HG03045 (cell line): Measurements from ENCODE around the gene GSTT2B.
"Not testable (repeated sequence)": the region's sequence is repeated elsewhere in the genome, so short reads cannot be mapped to it uniquely, and the experiment has no call there.

Experiments used
- ATAC-seq: cut with Tn5 transposase; IDR thresholded peaks from one replicate; pipeline ENCODE4 v1.9.1; 2021; ENCODE audit warnings: mild to moderate bottlenecking, moderate library complexity; ENCODE audit not compliant: unreplicated experiment

The GSTT2B gene

DNA sequence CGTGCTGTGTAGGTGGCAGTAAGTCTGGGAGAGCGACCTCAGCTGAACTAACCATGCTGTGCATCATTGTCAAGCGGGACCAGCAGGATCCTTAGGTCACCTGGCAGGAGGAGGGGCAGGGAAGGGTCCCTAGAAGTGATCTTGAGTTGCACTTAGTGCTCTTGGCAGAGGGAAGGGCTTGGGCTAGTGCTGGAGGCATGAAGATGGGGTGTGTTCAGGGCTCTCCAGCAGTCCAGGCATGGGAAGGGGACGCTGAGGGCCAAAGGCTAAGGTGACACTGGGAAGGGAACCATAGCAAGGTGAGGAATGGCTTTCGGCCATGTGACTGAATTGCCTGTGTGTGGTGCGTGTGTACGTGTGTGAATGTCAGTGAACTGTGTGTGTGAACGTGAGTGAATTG is 25.1 kb upstream of the GSTT2B start:
- ATAC-seq: not testable (repeated sequence)

DNA sequence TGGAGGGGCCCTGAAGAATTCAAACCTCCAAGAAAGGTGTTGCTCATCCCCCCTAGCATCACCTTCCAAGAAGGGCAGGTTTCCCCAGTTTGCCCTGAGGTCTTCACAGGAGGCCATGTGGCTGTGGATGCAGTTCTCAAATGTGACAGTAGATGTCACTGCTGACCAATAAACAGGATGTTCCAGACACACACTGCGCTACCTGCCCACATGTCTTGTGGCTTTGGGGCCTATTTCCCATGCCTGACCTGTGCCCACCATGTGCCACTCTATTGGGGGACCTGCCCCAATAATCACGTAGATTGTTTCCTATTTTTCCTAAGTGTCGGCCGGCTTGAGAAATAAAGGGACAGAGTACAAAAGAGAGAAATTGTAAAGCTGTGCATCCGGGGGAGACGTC is 23.4 kb upstream of the GSTT2B start:
- no peak for ATAC-seq

GRCh38 chr22:23980567-23980966 is 19.6 kb upstream of the GSTT2B start:
- not testable (repeated sequence) for ATAC-seq

DNA sequence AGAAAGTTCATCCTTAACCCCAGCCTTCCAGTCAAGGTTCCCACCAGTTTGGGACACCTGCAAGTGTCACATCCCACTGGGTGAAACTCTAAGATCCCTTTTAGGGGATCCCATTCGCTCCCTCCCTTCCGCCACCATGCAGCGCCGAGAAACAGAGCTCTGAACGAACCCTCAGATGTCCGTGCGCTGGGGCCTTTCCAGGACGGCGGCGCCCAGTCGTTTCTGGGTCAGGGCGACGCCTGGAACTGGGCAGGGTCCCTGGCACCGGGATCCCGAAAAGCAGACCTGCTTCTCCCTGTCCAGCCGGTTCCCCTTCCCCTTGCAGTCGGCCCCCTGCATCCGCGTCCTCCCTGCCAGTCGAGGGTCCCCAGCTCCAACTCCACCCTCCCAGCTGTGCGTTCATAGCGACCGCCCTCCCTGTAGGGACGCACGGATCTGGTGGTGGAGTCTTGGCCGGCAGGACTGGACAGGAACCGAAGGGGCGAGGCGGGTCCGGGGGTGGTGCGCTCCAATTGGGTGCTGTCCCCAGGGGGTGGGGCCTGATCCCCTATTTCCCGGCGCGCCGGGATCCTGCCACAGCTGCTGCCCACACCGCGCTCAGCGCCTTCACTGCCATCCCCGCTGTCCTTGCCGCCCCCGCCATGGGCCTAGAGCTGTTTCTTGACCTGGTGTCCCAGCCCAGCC is 18.7 kb upstream of the GSTT2B start, which contains the start of gene GSTT2:
GSTT2 (plus strand) TSS at position 578 of the 684 bp plus-strand sequence.
- ATAC-seq: not testable (repeated sequence)

- ATAC-seq: not testable (repeated sequence)
Observed at GRCh38 chr22:23977304-23977703, 16.3 kb upstream of the GSTT2B start.

- ATAC-seq: peak; percentile 30
Observed at GRCh38 chr22:23974836-23975352, 13.9 kb upstream of the GSTT2B start.

DNA sequence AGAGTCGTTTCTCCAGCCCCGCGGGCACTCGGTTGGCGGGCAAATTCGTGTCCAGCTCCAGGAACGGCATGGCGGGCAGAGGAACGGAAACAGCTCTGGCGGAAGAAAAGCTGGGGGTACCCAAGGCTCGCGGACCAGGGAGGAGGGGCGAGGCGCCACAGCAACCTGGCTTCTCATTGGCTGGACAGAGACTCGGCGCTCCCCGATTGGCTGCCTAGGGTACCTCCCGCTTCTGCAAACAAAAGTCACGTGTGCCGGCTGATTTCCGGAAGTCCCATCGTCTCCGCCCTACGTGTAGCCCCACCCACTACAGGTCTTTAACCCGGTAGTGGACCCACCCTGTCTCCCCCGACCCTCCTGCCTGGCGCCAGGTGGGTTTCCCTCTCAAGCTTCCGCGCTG is 13.3 kb upstream of the GSTT2B start, which contains the start of gene DDT:
DDT (minus strand) TSS at position 97 of the 400 bp plus-strand sequence; CDS start at position 70, 27 bp downstream.
- ATAC-seq: peak; percentile 87

- ATAC-seq: not testable (repeated sequence)
Observed at GRCh38 chr22:23971927-23972326, 10.9 kb upstream of the GSTT2B start.

DNA sequence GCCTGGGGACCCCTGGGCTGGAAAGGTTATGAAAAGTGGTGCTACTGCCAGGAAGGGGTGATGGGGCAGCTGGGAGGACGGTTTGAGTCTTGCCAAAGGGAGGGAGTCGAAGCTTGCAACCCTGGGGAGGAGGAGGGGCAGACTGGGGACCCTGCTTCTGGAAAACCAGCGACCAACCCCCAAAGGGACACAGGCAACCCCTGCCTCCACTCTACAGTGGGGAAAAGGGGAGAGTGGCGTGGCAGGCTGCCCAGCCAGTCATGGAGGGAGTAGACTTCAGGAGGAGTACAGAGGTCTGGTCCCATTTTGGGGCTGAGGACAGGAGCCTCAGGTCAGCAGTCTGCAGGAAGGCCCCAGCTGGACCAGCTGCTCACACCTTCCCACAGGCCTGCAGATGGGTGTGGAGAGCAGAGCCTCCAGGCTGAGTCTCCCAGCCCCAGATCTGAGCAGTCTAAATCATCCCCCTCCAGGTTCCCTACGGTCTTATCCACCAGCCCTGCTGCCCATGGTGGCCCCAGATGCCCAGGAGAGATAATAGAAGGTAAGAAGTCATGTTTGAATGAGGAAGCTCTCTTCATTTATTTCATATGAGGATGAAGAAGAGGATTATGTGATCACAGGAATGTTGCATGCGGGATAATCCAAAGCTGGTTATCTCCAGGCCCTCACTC is 10.0 kb upstream of the GSTT2B start:
- ATAC-seq: no peak

GRCh38 chr22:23970201-23970641 is 9.2 kb upstream of the GSTT2B start:
- no peak for ATAC-seq

GRCh38 chr22:23969071-23969470 is 8.1 kb upstream of the GSTT2B start:
- ATAC-seq: no peak

GRCh38 chr22:23966568-23966967 is 5.6 kb upstream of the GSTT2B start, which contains the start of gene DDTL:
Gene DDTL, plus strand, starts transcription at chr22:23966888. Its CDS starts 27 bp downstream, at chr22:23966915.
- ATAC-seq: peak; percentile 88

DNA sequence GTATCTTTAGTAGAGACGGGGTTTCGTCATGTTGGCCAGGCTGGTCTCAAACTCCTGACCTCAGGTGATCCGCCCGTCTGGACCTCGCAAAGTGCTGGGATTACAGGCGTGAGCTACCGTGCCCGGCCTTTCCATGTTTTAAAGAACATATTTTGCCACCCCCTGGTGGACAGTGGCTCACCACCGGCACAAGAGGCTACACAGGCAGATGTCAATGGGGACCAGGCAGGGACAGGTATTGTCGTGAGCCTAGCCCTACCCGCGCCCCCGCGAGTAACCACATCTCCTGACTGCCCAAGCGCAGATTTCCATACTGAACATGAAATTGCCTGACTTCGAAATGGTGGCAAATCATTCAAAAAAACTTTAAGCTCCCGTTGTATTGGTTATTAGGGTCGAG is 5.1 kb upstream of the GSTT2B start:
- ATAC-seq: peak; percentile 22

- ATAC-seq: not testable (repeated sequence)
Observed at GRCh38 chr22:23956301-23956900, 4.6 kb downstream of the GSTT2B start.

- ATAC-seq: not testable (repeated sequence)
Observed at GRCh38 chr22:23955886-23956285, 5.1 kb downstream of the GSTT2B start.

DNA sequence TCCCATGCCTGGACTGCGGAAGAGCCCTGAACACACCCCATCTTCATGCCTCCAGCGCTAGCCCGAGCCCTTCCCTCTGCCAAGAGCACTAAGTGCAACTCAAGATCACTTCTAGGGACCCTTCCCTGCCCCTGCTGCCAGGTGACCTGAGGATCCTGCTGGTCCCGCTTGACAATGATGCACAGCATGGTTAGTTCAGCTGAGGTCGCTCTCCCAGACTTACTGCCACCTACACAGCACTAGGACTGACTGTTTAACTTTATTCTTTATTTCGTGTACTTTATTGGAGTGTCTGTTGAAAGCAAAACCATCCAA is 6.0 kb downstream of the GSTT2B start:
- not testable (repeated sequence) for ATAC-seq

DNA sequence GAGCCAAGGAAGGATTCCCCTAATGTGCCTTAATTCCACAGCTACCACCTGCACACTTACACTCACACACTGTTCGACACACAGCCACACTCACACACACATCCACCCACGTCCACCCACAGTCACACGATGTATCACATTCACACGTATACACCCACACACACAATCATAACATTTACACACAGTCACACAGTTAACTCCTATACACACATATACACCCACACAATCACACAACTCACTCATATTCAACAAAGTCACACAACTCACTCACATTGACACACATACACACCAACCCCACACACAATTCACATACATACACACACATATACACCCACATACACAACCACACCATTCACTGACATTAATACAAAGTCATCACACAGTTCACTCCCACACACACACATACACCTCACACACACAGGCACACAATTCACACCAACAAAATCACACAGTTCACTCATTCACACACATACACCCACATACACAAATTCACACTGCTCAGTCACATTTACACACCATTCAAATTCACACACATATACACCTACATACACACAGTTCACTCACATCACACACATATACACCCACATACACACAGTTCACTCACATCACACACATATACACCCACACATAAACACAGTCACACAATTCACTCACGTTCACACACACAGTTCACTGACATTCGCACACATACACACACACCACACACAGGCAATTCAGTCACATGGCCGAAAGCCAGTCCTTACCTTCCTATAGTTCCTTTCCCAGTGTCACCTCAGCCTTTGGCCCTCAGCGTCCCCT is 6.6 kb downstream of the GSTT2B start:
- ATAC-seq: not testable (repeated sequence)

- ATAC-seq: not testable (repeated sequence)
Observed at GRCh38 chr22:23953485-23953884, 7.5 kb downstream of the GSTT2B start.

GRCh38 chr22:23952794-23953405 is 8.1 kb downstream of the GSTT2B start:
- not testable (repeated sequence) for ATAC-seq

DNA sequence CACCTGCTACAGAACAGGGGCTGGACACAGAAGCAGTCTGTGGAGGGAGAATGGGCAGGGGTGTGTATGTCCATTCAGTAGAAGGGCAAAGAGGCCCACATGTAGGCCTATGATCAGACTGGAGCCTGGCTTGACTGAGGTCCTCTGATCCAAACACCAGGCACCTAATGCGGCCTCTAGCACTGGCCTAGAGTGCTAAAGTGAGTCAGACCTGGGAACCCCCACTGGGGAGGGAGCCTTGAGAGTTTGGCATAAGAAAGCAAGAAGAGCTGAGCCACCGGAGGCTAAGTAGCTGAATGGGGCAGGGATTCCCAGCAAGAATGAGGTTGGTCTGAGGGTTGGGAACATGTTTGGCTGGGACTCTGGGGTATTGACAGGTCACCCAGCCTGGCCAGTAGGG is 9.6 kb downstream of the GSTT2B start:
- not testable (repeated sequence) for ATAC-seq
